ENCODE data around the gene STC2.

DNA sequence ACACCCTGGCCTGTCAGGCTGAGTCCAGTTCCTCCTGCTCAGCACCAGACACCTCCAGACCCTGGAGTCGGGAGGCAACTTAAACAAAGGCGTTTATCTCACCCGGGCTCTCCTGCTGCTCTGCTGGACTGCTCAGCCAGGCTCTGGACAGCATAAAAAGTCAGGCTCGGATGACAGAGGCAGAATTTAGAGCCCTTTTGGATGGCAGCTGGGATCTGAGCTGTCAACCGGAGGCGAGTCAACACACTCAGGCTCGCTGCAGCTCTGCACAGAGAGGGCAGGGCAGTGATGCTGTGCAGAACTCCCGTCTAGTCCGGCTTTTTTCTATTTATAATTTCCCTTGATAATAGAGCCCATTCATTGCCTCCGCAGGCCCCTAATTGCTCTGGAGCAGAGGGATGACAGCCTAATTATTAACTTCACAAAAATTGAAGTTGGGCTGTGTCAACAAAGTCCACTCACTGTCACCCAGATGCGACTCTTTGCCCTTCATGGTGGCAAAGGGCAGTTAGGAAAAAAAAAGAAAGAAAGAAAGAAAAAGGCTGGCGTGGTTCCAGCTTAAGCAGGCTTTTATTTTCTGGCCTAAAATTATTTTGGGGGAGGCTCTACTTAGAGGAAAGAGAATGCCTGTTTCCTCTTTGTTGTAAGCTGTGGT, 37.6 kb downstream of the STC2 start:
- TF ChIP-seq, protein P1, sequence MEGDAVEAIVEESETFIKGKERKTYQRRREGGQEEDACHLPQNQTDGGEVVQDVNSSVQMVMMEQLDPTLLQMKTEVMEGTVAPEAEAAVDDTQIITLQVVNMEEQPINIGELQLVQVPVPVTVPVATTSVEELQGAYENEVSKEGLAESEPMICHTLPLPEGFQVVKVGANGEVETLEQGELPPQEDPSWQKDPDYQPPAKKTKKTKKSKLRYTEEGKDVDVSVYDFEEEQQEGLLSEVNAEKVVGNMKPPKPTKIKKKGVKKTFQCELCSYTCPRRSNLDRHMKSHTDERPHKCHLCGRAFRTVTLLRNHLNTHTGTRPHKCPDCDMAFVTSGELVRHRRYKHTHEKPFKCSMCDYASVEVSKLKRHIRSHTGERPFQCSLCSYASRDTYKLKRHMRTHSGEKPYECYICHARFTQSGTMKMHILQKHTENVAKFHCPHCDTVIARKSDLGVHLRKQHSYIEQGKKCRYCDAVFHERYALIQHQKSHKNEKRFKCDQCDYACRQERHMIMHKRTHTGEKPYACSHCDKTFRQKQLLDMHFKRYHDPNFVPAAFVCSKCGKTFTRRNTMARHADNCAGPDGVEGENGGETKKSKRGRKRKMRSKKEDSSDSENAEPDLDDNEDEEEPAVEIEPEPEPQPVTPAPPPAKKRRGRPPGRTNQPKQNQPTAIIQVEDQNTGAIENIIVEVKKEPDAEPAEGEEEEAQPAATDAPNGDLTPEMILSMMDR (IDR thresholded peaks at IDR 0.05) = no peak
- no peak for TF ChIP-seq POLR2A (IDR thresholded peaks at IDR 0.05)

All from thyroid gland (tissue), 4 donors.